GM21367 (cell line): Measurements from ENCODE around the gene MAPK6.

Experiments
- ATAC-seq: cut with Tn5 transposase; IDR thresholded peaks from one replicate; pipeline ENCODE4 v1.9.1; 2021; ENCODE audit not compliant: unreplicated experiment

MAPK6 gene

GRCh38 chr15:52010633-52011595, 8.1 kb upstream of the MAPK6 start:
- ATAC-seq: no peak

- ATAC-seq: no peak
Observed at GRCh38 chr15:52011711-52012144, 7.3 kb upstream of the MAPK6 start.

- ATAC-seq: no peak
Observed at GRCh38 chr15:52012210-52012609, 6.8 kb upstream of the MAPK6 start.

DNA sequence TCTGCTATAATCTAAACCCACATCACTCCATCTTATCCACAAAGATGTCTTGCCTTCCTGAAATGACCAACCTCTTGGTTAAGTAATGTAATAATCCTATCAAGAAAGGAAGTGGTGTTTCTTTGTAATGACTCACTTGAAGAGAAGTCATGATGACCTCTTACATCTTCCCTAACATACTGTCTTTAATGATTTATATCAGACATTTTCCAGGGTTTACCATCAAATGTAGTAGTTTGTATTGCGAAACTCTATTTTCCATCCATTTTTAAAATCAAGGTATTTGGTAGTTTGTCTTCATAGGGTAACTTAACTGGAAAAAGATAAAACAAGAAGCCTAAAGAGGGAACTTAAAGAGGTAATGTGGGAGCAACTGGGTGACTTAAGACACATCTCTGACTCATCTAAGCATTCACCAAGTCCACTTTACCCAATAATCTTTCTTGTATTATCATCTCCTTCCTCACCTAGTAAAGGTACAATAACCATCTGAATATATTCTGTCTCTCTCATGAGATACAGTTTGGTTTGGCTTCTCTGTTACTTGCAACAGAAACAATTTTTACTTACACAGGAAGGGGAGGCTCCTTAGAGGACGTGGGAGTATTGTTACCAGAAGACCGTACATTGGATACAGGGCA, 5.7 kb upstream of the MAPK6 start:
- ATAC-seq: no peak

GRCh38 chr15:52014616-52015015, 4.4 kb upstream of the MAPK6 start:
- no peak for ATAC-seq

- ATAC-seq: no peak
Observed at GRCh38 chr15:52016316-52016715, 2.7 kb upstream of the MAPK6 start.

- ATAC-seq: no peak
Observed at GRCh38 chr15:52018244-52018643, 775 bp upstream of the MAPK6 start.

- peak; percentile 38 for ATAC-seq
Observed at GRCh38 chr15:52019394-52020220, 588 bp downstream of the MAPK6 start.

DNA sequence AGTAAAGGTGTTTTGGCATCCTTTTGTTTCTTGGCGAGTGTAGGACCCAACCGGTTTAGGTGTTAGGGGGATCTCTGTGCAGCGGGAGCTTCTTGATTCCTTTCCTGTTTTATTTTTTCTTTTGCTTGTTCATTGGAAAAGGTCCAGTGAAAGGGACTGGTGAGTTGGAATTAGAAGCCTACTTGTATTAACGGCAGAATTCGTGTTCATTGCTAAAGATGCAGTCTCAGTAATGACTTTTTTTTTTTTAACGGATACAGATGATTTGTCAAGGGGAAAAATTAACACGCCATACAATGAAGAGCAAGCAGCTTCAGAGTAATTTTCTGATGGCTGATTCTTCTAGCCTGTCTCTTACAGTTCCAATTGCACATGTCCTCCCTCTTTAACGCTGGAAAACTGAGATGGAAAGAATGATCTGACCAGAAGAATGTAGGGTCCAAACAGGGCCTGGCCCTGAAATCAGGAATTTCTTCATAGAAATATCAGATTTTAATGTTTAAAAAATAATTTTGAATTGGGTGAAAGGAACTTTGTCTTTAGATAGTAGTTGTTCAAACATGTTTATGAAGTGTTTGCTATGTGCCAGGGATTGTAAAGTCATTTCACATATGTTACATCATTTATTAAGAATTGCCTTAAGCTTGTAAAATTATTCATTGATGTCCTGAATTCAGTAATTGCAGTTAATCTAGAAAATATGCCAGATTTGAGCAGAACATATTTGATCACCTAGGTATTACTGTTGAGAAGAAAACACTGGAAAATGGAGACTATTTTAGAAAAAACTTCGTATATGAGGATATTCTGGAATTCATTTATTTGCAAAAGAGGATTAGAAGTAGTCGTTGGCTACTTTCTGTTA, 1.4 kb downstream of the MAPK6 start:
- ATAC-seq: no peak

GRCh38 chr15:52021128-52021671, 2.2 kb downstream of the MAPK6 start:
- no peak for ATAC-seq

DNA sequence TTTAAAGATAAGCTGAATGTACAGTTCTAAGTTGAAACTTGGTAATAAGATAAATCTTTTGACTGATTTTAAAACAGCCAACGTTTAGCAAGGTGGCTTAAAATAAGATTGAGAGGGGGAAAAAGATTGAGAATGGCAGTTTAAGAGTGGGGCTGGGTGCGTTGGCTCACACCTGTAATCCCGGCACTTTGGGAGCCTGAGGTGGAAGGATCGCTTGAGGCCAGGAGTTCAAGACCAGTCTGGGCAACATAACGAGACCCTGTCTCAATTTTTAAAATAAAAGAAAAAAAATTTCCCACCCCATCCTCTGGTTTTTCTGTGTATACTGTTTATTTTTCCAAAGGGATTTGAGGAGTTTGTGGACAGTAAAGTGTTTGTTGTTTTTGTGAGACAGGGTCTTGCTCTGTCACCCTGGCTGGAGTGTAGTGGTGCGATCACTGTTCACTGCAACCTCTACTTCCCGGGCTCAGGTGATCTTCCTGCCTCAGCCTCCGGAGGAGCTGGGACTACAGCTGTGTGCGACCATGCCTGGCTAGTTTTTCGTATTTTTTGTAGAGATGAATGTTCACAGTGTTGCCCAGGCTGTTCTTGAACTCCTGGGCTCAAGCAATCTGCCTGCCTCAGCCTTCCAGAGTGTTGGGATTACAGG, 3.0 kb downstream of the MAPK6 start:
- ATAC-seq: no peak

- ATAC-seq: no peak
Observed at GRCh38 chr15:52023169-52023922, 4.3 kb downstream of the MAPK6 start.

GRCh38 chr15:52028431-52029093, 9.5 kb downstream of the MAPK6 start:
- no peak for ATAC-seq

- ATAC-seq: no peak
Observed at GRCh38 chr15:52030010-52030409, 11.0 kb downstream of the MAPK6 start.

- no peak for ATAC-seq
Observed at GRCh38 chr15:52031556-52031955, 12.5 kb downstream of the MAPK6 start.

DNA sequence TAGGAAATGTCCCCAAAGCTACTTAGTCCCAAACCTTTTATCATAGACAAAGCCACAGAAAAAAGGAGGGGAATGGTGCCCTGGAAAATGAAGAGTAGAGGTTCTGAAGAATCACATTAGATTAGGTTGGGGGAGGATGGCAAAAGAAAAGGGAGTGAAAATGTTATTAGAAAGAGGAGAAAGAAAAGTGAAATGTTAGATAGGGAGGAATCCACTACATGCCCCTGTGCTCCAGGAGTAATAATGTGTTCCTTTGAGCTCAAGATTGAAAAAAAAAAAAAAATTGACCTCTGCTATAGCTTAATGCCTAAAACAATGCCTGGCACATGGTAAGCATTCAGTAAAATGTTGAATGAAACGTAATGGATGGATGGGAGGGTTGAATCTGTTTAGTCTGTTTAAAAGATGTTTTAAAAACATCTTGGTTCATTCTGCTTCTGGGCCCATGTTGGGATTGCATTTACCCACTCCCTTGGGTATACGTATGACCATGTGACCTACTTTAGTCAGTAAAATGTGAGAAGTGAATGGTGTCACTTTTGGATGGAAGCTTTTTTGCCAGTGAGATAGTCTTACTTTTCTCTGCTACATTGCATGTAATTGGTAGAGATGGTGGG, 19.0 kb downstream of the MAPK6 start:
- ATAC-seq: no peak

DNA sequence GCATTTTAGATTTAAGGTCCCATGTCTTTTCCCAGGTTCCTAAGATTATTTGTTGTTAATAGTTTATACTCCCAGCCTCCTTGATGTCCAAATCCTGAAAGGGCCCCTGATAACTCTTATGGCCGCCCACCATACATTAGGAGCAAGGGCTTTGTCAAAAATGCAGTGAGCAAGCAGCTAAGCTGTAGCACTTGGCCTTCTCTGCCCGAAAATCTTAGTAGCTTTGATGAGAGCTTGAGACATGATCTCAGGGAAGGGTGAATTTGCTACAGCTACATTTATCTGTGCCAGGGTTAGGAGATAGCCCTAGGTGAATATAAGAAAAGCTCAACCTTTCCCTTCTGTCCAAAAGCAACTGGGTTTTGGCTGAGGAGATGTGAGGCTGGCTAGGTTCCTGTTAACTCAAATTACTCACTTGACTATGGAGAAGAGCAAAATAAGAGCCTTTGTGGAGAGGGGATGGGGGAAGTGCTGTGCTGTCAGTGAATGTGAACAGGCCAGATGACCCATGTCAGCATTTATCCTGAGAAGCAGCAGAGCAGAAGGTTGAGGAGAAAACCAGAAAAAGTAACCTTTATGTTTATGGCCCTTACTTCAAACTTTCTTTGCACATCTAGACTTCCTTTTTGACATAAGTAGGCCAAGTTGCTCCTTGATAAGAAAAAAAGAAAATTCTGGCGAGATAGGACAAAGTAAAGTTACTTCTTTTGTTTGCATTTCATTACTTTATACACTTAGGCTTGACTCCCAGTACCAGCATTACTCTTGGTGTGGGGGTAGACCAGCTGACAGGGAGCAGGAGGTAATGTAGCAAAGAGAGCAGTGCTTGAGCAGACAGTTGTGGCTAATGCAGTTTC, 21.1 kb downstream of the MAPK6 start:
- ATAC-seq: no peak
